IMR-90 (cell line): ENCODE data around the gene CITED4.

ENCODE experiments used
- CTCF ChIP-seq: conservative IDR thresholded peaks from 2 replicates; pipeline ENCODE4 v1.5.1; 2012; ENCODE audit warnings: mild to moderate bottlenecking, low read depth, low read length, improper control_type of control experiment
- MAFK ChIP-seq: IDR thresholded peaks from 2 replicates; pipeline ENCODE4 v1.6.1; 2012; ENCODE audit warnings: low read depth, low read length, improper control_type of control experiment
- MAZ ChIP-seq: IDR thresholded peaks from 2 replicates; pipeline ENCODE4 v1.6.1; 2012; ENCODE audit warnings: low read depth, mild to moderate bottlenecking, low read length, improper control_type of control experiment, moderate library complexity, borderline replicate concordance
- MXI1 ChIP-seq: IDR thresholded peaks from 2 replicates; pipeline ENCODE4 v1.6.1; 2012; ENCODE audit warnings: low read depth, mild to moderate bottlenecking, low read length, moderate library complexity, borderline replicate concordance
- POLR2A ChIP-seq: IDR thresholded peaks from 2 replicates; pipeline ENCODE4 v1.6.1; 2012; ENCODE audit warnings: mild to moderate bottlenecking, low read depth, low read length
- RCOR1 ChIP-seq: IDR thresholded peaks from 2 replicates; pipeline ENCODE4 v1.6.1; 2012; ENCODE audit warnings: mild to moderate bottlenecking, low read length, improper control_type of control experiment; ENCODE audit not compliant: insufficient replicate concordance
- RFX5 ChIP-seq: IDR thresholded peaks from 2 replicates; pipeline ENCODE4 v1.8.0; 2012; ENCODE audit warnings: low read depth, mild to moderate bottlenecking, low read length, moderate library complexity
- SMC3 ChIP-seq: fragments of 150-350 bp; IDR thresholded peaks from 2 replicates; pipeline ENCODE4 v1.6.1; 2016; ENCODE audit warnings: low read depth, mild to moderate bottlenecking, antibody characterized with exemption, low read length, moderate library complexity

GRCh38 chr1:40903106-40903505 is 40.9 kb upstream of the CITED4 start:
- TF ChIP-seq CTCF (no peak), MAZ (no peak), RCOR1 (no peak), MXI1 (no peak), RFX5 (no peak), POLR2A (no peak), SMC3 (no peak), MAFK (no peak)
